ENCODE data around the gene PRSS38.

DNA sequence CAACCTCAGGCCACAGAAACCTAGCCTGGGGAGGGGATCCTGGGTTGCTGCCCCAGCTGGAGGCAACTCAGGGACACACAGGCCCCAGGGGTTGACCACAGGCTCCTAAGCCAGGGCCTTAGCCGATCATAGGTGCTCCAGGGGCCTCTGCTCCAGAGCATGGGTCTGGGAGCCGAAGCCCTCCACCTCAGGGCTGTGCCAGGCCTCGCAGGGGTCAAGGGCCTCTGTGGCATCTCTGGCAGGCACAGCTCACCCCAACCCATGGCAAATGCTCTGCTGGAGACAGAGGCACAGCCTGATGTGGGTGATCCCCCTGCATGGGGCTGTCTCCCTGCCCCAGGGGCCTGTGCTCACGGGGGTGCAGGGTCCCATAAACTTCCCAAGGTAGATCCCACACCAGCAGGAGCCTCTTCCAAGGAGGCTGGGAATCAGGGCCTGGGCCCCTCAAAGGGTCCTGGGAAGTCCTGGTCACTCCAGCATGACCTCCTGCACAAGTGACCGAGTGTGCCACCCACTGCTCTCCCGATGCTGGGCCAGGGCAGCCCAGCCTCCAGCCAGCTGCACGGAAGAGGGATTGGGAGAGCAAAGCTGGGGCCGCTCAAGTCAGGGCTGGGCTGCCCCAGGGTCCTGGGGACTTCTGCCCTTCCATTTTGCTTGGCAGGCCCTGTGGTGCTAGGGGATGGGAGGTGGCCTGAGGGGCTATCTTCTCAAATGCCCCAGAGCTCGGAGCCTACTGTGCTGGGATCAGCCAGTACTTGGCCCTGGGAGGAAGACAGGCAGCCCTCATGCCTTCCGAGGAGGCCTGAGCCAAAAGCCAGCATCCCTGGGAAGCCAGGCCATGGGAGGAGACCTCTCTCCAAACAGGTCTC, 22.2 kb upstream of the PRSS38 start:
- TF ChIP-seq, protein P1, sequence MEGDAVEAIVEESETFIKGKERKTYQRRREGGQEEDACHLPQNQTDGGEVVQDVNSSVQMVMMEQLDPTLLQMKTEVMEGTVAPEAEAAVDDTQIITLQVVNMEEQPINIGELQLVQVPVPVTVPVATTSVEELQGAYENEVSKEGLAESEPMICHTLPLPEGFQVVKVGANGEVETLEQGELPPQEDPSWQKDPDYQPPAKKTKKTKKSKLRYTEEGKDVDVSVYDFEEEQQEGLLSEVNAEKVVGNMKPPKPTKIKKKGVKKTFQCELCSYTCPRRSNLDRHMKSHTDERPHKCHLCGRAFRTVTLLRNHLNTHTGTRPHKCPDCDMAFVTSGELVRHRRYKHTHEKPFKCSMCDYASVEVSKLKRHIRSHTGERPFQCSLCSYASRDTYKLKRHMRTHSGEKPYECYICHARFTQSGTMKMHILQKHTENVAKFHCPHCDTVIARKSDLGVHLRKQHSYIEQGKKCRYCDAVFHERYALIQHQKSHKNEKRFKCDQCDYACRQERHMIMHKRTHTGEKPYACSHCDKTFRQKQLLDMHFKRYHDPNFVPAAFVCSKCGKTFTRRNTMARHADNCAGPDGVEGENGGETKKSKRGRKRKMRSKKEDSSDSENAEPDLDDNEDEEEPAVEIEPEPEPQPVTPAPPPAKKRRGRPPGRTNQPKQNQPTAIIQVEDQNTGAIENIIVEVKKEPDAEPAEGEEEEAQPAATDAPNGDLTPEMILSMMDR (optimal IDR thresholded peaks at IDR 0.05 in 1 of 3, IDR thresholded peaks at IDR 0.05 in 1 of 3, conservative IDR thresholded peaks at IDR 0.05 in 1 of 3; ENCODE audit: extremely low read depth in 1 of 3, insufficient read depth in 2 of 3, low read length in 3 of 3): no peak
- TF ChIP-seq EZH2 (IDR thresholded peaks at IDR 0.05; ENCODE audit: low read length): no peak
